Gastroesophageal sphincter (tissue), 4 donors: Measurements from ENCODE around the gene NIPAL1. TPM values are rescaled to one million over a fixed set of nuclear protein-coding genes. Genes with fewer than 3 reads are reported as not detected.

Source experiments
- ATAC-seq: fragments of 150-250 bp; one replicate; pipeline ENCODE4 v1.9.1; 2016; ENCODE audit warnings: mild to moderate bottlenecking, moderate library complexity
- H3K27ac ChIP-seq, 4 donors: fragments of 200-600 bp; sonication (generic) in 3 of 4; 1 replicate in 3 of 4; 2 replicates in 1 of 4; pipeline ENCODE4 v1.5.1; 2016 to 2019
- H3K27me3 ChIP-seq: fragments of 200-600 bp; sonication (generic); one replicate; pipeline ENCODE4 v1.5.1; 2019
- H3K36me3 ChIP-seq, 2 donors: fragments of 200-600 bp; sonication (generic); one replicate each; pipeline ENCODE4 v1.5.1; 2019; ENCODE audit warnings: control low read depth in 1 of 2
- H3K4me1 ChIP-seq, 3 donors: fragments of 200-600 bp; sonication (generic); 1 replicate in 2 of 3; 2 replicates in 1 of 3; pipeline ENCODE4 v1.5.1; 2016 to 2019; ENCODE audit warnings: control low read depth in 2 of 3
- H3K4me3 ChIP-seq, 2 donors: fragments of 200-600 bp; sonication (generic); one replicate each; pipeline ENCODE4 v1.5.1; 2019; ENCODE audit warnings: mild to moderate bottlenecking in 1 of 2, moderate library complexity in 1 of 2
- H3K9me3 ChIP-seq, 3 donors: fragments of 200-600 bp; sonication (generic); one replicate each; pipeline ENCODE4 v1.5.1; 2017 to 2019; ENCODE audit warnings: control low read depth in 2 of 3
- EP300 ChIP-seq: sonication (generic); formaldehyde crosslinking; IDR thresholded peaks from one replicate; pipeline ENCODE4 v1.6.1; 2017; ENCODE audit warnings: antibody characterized with exemption, mild to moderate bottlenecking
- POLR2A ChIP-seq, 2 donors: fragments of 450-650 bp; IDR thresholded peaks; one replicate each; pipeline ENCODE4 v1.6.1; 2017; ENCODE audit warnings: antibody characterized with exemption in 2 of 2, mild to moderate bottlenecking in 2 of 2, moderate library complexity in 1 of 2
- POLR2AphosphoS5 ChIP-seq: sonication (generic); formaldehyde crosslinking; IDR thresholded peaks from one replicate; pipeline ENCODE4 v1.6.1; 2017; ENCODE audit warnings: antibody characterized with exemption
- WGBS, 2 donors: methylation state at CpG; one replicate each; pipeline ENCODE4 v1.1.5; 2018; ENCODE audit warnings: low coverage in 1 of 2; 5-methylcytosine and 5-hydroxymethylcytosine counted together
- total RNA-seq, 4 donors: library from RNA; depleted of rRNA; stranded (reverse); fragments of >200 nt; gene quantifications; one replicate each; pipeline ENCODE4 v1.1.0, GENCODE V29; 2016
- TF ChIP-seq, protein P1 (sequence below), 4 experiments: fragments of 200-600 bp in 2 of 4; fragments of 450-650 bp in 2 of 4; sonication (generic) in 1 of 4; IDR thresholded peaks; one replicate each; pipeline ENCODE4 v1.5.1; 2017 to 2019; ENCODE audit warnings: antibody characterized with exemption in 4 of 4, mild to moderate bottlenecking in 2 of 4, moderate library complexity in 2 of 4

Gene NIPAL1
- total RNA-seq, 4 donors from 2014 or later, result 0.16 to 2.0 (median 0.25) TPM

- no peaks in the 10 kb centered on the region for H3K4me1 ChIP-seq
- TF ChIP-seq POLR2A (IDR thresholded peaks at IDR 0.05), result no peak
- TF ChIP-seq, protein P1, sequence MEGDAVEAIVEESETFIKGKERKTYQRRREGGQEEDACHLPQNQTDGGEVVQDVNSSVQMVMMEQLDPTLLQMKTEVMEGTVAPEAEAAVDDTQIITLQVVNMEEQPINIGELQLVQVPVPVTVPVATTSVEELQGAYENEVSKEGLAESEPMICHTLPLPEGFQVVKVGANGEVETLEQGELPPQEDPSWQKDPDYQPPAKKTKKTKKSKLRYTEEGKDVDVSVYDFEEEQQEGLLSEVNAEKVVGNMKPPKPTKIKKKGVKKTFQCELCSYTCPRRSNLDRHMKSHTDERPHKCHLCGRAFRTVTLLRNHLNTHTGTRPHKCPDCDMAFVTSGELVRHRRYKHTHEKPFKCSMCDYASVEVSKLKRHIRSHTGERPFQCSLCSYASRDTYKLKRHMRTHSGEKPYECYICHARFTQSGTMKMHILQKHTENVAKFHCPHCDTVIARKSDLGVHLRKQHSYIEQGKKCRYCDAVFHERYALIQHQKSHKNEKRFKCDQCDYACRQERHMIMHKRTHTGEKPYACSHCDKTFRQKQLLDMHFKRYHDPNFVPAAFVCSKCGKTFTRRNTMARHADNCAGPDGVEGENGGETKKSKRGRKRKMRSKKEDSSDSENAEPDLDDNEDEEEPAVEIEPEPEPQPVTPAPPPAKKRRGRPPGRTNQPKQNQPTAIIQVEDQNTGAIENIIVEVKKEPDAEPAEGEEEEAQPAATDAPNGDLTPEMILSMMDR (IDR thresholded peaks at IDR 0.05), result no peak
- TF ChIP-seq POLR2AphosphoS5, result no peak
- TF ChIP-seq EP300, result no peak
- H3K36me3 ChIP-seq, result no peaks in the 10 kb centered on the region
- 100% methylated on average over 1 of the region's 1 CpG; no CpG with 5 or more reads in 1 of the 2 donors for WGBS, 2 donors
- H3K4me3 ChIP-seq, result no peak overlapping the region
- H3K27me3 ChIP-seq, result no peaks in the 10 kb centered on the region
- ATAC-seq, result no peak
- H3K27ac ChIP-seq, result no peak overlapping the region
- H3K9me3 ChIP-seq, result no peaks in the 10 kb centered on the region
Measured at GRCh38 chr4:48065587-48066052, 49.0 kb downstream of the NIPAL1 start.

DNA sequence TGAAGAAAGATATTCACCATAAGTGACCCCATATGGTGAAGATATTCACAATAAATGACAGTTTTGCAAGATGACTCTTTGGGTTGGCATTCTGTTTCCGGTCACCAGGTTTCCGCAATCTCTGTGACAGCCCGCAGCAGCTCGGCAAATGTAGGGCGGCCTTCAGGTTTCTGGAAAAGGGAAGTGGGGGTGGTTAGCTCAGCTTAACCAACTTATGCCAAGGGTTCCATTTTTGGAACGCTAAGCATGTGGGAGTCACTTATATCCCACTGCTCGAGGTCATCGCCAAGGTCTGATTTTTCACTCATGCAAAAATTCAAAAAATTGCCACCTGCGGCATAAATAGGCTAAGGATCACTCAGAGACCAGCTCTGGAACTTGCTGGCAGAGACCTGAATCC, 51.0 kb downstream of the NIPAL1 start:
- Histone ChIP-seq H3K4me3 (no peak overlapping the region), H3K4me1 (no peaks in the 10 kb centered on the region), H3K36me3 (no peaks in the 10 kb centered on the region), H3K27me3 (no peaks in the 10 kb centered on the region), H3K27ac (no peak overlapping the region), H3K9me3 (no peaks in the 10 kb centered on the region)
- 92 to 98% methylated on average over 8 to 9 of the region's 9 CpGs for WGBS, 2 donors
- no peak for TF ChIP-seq POLR2AphosphoS5
- TF ChIP-seq, protein P1 (IDR thresholded peaks at IDR 0.05), result no peak
- TF ChIP-seq POLR2A (IDR thresholded peaks at IDR 0.05), result no peak
- no peak for TF ChIP-seq EP300
- no peak for ATAC-seq

GRCh38 chr4:48068182-48068581, 51.6 kb downstream of the NIPAL1 start:
- TF ChIP-seq POLR2AphosphoS5, result no peak
- no peak for TF ChIP-seq POLR2A (IDR thresholded peaks at IDR 0.05)
- TF ChIP-seq EP300, result no peak
- TF ChIP-seq, protein P1 (IDR thresholded peaks at IDR 0.05), result no peak
- Histone ChIP-seq H3K36me3 (no peaks in the 10 kb centered on the region), H3K27me3 (no peaks in the 10 kb centered on the region), H3K9me3 (no peaks in the 10 kb centered on the region), H3K4me1 (no peaks in the 10 kb centered on the region), H3K4me3 (no peak overlapping the region), H3K27ac (no peak overlapping the region)
- no peak for ATAC-seq
- 78 to 92% methylated on average over 2 of the region's 2 CpGs for WGBS, 2 donors

- H3K9me3 ChIP-seq, result no peaks in the 10 kb centered on the region
- TF ChIP-seq EP300, result no peak
- no peak for TF ChIP-seq POLR2AphosphoS5
- TF ChIP-seq POLR2A (IDR thresholded peaks at IDR 0.05), result no peak
- TF ChIP-seq, protein P1 (IDR thresholded peaks at IDR 0.05), result no peak
- WGBS, 2 donors, result 42 to 50% methylated on average over 2 of the region's 2 CpGs
- H3K27me3 ChIP-seq, result no peaks in the 10 kb centered on the region
- no peaks in the 10 kb centered on the region for H3K4me1 ChIP-seq
- no peak for ATAC-seq
- H3K36me3 ChIP-seq, result no peaks in the 10 kb centered on the region
- no peak overlapping the region for H3K27ac ChIP-seq
- H3K4me3 ChIP-seq, result no peak overlapping the region
Measured at GRCh38 chr4:48069026-48069425, 52.5 kb downstream of the NIPAL1 start.

DNA sequence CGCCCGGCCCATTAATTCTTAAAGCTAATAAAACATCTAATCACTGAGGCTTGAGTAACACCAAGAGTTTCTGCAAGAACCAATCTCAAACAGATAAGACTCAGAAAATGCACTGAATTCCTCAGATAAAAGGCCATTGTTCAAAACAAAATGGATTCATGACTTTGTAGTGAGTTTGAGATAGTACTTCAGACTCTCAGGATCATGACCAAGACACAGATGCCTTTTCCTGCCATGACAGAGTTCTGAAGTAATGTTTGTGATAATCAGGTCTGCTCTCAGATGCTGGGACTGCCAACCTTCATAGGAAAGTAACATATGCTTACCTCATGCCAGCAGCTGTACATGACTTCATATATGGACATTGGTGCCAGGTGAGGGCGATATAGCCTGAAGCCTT, 54.6 kb downstream of the NIPAL1 start:
- no peak for TF ChIP-seq EP300
- TF ChIP-seq, protein P1 (IDR thresholded peaks at IDR 0.05), result no peak
- no peak for TF ChIP-seq POLR2AphosphoS5
- TF ChIP-seq POLR2A (IDR thresholded peaks at IDR 0.05), result no peak
- 82 to 100% methylated on average over 1 to 3 of the region's 3 CpGs for WGBS, 2 donors
- Histone ChIP-seq H3K9me3 (no peaks in the 10 kb centered on the region), H3K36me3 (no peaks in the 10 kb centered on the region), H3K27me3 (no peaks in the 10 kb centered on the region), H3K4me3 (no peak overlapping the region), H3K4me1 (no peaks in the 10 kb centered on the region), H3K27ac (no peak overlapping the region)
- no peak for ATAC-seq
